HL-60 (cell line): ENCODE data around the gene PTPN7.

Source experiments
- DNase-seq, 2 experiments: peaks; one replicate each; pipeline ENCODE4 v3.0.0-alpha.2; 2010 to 2020; ENCODE audit warnings: low read depth in 1 of 2, low spot score in 1 of 2
- H3K27ac ChIP-seq: fragments of 250-450 bp; sonication (Bioruptor Pico); replicated peaks from 2 replicates; pipeline ENCODE4 v1.5.1; 2020; ENCODE audit warnings: mild to moderate bottlenecking, moderate library complexity
- H3K27me3 ChIP-seq: fragments of 250-450 bp; sonication (Bioruptor Pico); 2 replicates; pipeline ENCODE4 v1.5.1; 2021; ENCODE audit warnings: mild to moderate bottlenecking, moderate library complexity; ENCODE audit not compliant: insufficient read depth, poor library complexity, severe bottlenecking
- H3K4me3 ChIP-seq: replicated peaks from 2 replicates; pipeline ENCODE4 v1.5.1; 2011; ENCODE audit warnings: mild to moderate bottlenecking, control low read depth, low read length; ENCODE audit not compliant: insufficient read depth
- GABPA ChIP-seq: IDR thresholded peaks from 2 replicates; pipeline ENCODE4 v1.6.1; 2012; ENCODE audit warnings: low read depth
- POLR2AphosphoS5 ChIP-seq: IDR thresholded peaks from 2 replicates; pipeline ENCODE4 v1.6.1; 2012; ENCODE audit warnings: low read depth
- SPI1 ChIP-seq: IDR thresholded peaks from 2 replicates; pipeline ENCODE4 v1.6.1; 2012; ENCODE audit warnings: low read depth, mild to moderate bottlenecking, borderline replicate concordance
- TF ChIP-seq, protein P1 (sequence below): IDR thresholded peaks from one replicate; pipeline ENCODE4 v1.5.1; 2011; ENCODE audit warnings: low read length, control low read depth, inconsistent platforms; ENCODE audit not compliant: insufficient read depth
- TF ChIP-seq, protein P2 (sequence below): IDR thresholded peaks from 2 replicates; pipeline ENCODE4 v1.6.1; 2012; ENCODE audit warnings: low read depth; ENCODE audit not compliant: insufficient replicate concordance

PTPN7 gene

DNA sequence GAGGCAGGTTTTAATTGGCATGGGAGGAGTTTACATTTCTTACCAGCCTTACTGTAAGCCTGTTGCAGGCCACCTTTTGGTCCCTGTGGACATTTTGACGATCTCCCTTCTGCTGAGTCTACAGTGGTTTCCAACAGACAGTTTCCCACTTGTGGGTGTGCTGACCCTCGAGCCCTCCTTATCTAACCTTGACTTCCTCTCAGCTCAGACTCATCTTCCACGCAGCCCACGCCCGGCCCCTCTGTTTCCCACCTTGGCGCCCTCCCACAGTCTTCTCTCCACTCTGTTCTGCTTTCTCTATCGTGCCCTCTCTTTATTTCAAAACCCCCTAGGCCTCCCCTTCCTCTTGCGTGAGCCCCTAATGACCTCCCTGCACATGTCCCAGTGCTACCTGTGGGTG lies 9.8 kb downstream of the PTPN7 start:
- no peak for DNase-seq
- TF ChIP-seq GABPA, result no peak
- TF ChIP-seq, protein P1, sequence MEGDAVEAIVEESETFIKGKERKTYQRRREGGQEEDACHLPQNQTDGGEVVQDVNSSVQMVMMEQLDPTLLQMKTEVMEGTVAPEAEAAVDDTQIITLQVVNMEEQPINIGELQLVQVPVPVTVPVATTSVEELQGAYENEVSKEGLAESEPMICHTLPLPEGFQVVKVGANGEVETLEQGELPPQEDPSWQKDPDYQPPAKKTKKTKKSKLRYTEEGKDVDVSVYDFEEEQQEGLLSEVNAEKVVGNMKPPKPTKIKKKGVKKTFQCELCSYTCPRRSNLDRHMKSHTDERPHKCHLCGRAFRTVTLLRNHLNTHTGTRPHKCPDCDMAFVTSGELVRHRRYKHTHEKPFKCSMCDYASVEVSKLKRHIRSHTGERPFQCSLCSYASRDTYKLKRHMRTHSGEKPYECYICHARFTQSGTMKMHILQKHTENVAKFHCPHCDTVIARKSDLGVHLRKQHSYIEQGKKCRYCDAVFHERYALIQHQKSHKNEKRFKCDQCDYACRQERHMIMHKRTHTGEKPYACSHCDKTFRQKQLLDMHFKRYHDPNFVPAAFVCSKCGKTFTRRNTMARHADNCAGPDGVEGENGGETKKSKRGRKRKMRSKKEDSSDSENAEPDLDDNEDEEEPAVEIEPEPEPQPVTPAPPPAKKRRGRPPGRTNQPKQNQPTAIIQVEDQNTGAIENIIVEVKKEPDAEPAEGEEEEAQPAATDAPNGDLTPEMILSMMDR, result no peak
- 0 out of 2 replicates have a peak, but pooled peaks have one; percentile 22 for TF ChIP-seq SPI1

DNA sequence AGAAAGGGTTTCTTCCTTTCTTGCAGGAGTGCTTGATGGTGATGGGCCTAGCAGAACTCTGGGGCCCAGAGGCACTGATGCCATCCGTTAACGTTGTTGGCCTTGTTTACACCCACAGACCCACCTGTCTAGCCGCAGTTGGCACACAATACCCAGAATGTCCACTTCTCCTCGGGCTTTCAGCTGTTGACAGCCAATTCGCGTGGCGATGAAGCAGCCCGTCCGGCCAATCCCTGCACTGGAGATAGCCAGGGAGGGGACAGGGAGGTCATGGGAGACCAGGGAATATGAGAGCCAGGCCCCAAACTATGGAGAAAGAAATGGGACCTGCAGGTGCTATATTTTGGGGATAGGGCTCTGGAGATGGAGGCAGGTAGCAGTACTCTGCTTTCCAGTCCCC lies 10.2 kb downstream of the PTPN7 start:
- TF ChIP-seq SPI1 (no peak), POLR2AphosphoS5 (no peak; the same call in 1 of the 2 replicates)
- TF ChIP-seq, protein P2, sequence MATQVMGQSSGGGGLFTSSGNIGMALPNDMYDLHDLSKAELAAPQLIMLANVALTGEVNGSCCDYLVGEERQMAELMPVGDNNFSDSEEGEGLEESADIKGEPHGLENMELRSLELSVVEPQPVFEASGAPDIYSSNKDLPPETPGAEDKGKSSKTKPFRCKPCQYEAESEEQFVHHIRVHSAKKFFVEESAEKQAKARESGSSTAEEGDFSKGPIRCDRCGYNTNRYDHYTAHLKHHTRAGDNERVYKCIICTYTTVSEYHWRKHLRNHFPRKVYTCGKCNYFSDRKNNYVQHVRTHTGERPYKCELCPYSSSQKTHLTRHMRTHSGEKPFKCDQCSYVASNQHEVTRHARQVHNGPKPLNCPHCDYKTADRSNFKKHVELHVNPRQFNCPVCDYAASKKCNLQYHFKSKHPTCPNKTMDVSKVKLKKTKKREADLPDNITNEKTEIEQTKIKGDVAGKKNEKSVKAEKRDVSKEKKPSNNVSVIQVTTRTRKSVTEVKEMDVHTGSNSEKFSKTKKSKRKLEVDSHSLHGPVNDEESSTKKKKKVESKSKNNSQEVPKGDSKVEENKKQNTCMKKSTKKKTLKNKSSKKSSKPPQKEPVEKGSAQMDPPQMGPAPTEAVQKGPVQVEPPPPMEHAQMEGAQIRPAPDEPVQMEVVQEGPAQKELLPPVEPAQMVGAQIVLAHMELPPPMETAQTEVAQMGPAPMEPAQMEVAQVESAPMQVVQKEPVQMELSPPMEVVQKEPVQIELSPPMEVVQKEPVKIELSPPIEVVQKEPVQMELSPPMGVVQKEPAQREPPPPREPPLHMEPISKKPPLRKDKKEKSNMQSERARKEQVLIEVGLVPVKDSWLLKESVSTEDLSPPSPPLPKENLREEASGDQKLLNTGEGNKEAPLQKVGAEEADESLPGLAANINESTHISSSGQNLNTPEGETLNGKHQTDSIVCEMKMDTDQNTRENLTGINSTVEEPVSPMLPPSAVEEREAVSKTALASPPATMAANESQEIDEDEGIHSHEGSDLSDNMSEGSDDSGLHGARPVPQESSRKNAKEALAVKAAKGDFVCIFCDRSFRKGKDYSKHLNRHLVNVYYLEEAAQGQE, result no peak
- Histone ChIP-seq H3K4me3 (no peak overlapping the region), H3K27me3 (no peaks in the 10 kb centered on the region), H3K27ac (no peak overlapping the region)
- no peak for DNase-seq

More for the DNA sequence above, 9.8 kb downstream of the PTPN7 start:
- H3K4me3 ChIP-seq, result no peak overlapping the region
- H3K27ac ChIP-seq, result peak overlapping the region; percentile 14; the same call in 1 of the 2 replicates
- H3K27me3 ChIP-seq, result no peaks in the 10 kb centered on the region

DNA sequence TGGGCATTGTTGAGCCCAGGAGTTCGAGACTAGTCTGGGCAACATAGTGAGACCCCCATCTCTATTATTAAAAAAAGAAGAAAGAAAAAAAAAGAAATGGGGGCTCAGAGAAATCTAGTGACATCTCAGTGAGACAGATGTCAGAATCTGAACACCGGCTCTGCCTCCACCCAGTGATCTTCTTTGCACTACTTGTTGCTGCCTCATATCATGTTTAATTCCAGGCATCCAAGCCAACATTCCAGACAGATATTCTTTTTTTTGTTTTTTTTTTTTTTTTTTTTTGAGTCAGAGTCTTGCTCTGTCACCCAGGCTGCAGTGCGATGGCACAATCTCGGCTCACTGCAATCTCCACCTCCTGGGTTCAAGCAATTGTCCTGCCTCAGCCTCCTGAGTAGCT lies 10.8 kb downstream of the PTPN7 start:
- H3K4me3 ChIP-seq, result no peak overlapping the region
- no peak for DNase-seq
- no peak for TF ChIP-seq SPI1
- no peak overlapping the region for H3K27ac ChIP-seq
- no peaks in the 10 kb centered on the region for H3K27me3 ChIP-seq

DNA sequence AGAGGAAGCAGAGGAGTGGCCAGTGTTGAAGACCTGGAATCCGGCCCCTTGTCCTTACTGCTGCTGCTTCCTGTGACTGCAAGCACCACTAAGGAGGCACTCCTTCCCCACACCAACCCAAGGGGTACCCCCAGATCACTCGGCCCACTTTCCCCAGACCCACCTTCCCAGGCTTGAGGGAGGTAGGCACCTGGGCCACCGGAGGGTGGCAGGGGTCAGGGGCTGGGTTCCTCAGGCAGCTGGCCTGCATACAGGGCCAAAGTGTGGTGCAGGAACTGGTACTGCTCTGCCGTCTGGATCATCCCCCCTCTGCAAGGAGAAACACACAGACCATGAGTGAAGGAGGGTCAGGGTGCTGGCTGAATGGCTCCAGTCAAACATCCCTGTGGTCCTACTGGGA lies 12.0 kb downstream of the PTPN7 start:
- H3K27ac ChIP-seq, result no peak overlapping the region
- DNase-seq, result no peak
- H3K4me3 ChIP-seq, result no peak overlapping the region
- no peaks in the 10 kb centered on the region for H3K27me3 ChIP-seq
- TF ChIP-seq SPI1 (no peak), POLR2AphosphoS5 (no peak), GABPA (no peak)
- TF ChIP-seq, protein P1, result no peak
- TF ChIP-seq, protein P2, result no peak

DNA sequence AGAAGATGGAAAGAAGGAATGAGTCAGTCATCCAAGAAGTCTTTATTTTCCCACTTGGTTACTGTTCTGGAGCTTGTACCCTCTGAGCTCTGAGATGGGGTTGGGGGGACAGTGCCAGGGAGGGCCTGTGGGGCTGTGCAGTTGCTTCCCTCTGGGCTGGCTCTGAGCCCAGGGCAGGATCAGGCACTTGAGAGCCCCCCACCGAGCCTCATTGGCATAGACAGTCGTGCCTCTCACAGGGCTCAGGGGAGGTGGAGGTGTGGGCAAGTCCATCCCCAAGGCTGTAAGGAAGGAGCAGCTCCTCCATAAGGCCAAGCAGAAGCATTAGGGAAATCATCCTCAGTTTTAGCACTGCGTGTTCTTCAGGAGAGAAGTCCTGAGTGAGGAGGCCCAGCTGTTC lies 13.4 kb downstream of the PTPN7 start:
- TF ChIP-seq GABPA (no peak), SPI1 (no peak), POLR2AphosphoS5 (no peak; the same call in 1 of the 2 replicates)
- TF ChIP-seq, protein P2, result no peak
- TF ChIP-seq, protein P1, result no peak
- no peak overlapping the region for H3K27ac ChIP-seq
- H3K27me3 ChIP-seq, result no peaks in the 10 kb centered on the region
- no peak overlapping the region for H3K4me3 ChIP-seq
- DNase-seq, result no peak
